Ovary (tissue), 9 donors: ENCODE measurements around the gene SCAMP4. TPM values are rescaled to one million over a fixed set of nuclear protein-coding genes. Genes with fewer than 3 reads are reported as not detected.

ENCODE experiments used
- DNase-seq, 5 donors: peaks; one replicate each; pipeline ENCODE4 v3.0.0-alpha.2; 2019 to 2020
- H3K27ac ChIP-seq, 2 donors: fragments of 200-600 bp; one replicate each; pipeline versions ENCODE4 v1.5.1 to v1.8.0; 2019 to 2022
- H3K27me3 ChIP-seq: fragments of 200-600 bp; one replicate; pipeline ENCODE4 v1.8.0; 2022
- H3K36me3 ChIP-seq: fragments of 200-600 bp; sonication (generic); one replicate; pipeline ENCODE4 v1.5.1; 2019
- H3K4me1 ChIP-seq: one replicate; pipeline ENCODE4 v1.8.1; 2013; ENCODE audit warnings: mild to moderate bottlenecking, moderate library complexity; ENCODE audit not compliant: insufficient read depth
- H3K4me3 ChIP-seq: fragments of 200-600 bp; sonication (generic); one replicate; pipeline ENCODE4 v1.5.1; 2017
- H3K9me3 ChIP-seq, 2 donors: fragments of 200-600 bp in 1 of 2; sonication (generic) in 1 of 2; one replicate each; pipeline versions ENCODE4 v1.5.1 to v1.8.1; 2013 to 2019; ENCODE audit warnings: mild to moderate bottlenecking in 1 of 2, moderate library complexity in 1 of 2
- EP300 ChIP-seq: sonication (generic); formaldehyde crosslinking; IDR thresholded peaks from one replicate; pipeline ENCODE4 v1.6.1; 2017; ENCODE audit warnings: antibody characterized with exemption
- POLR2A ChIP-seq: fragments of 450-650 bp; IDR thresholded peaks from one replicate; pipeline ENCODE4 v1.6.1; 2017; ENCODE audit warnings: antibody characterized with exemption, mild to moderate bottlenecking, moderate library complexity
- whole genome bisulfite sequencing, 3 donors: extraction: QIAGEN DNeasy Blood & Tissue Kit in 1 of 3; methylation state at CpG; one replicate each; pipeline versions ENCODE4 v1.1.5 to v1.1.7; 2013 to 2017; 5-methylcytosine and 5-hydroxymethylcytosine counted together
- intact Hi-C, 4 donors: fragments of 100-400 bp; cut with DNase I; formaldehyde crosslinking; loops; one replicate each; pipeline versions ENCODE4 v1.11.0 to v1.15.1; 2022 to 2023
- polyA plus RNA-seq, 2 donors: library from polyadenylated mRNA; stranded (reverse); fragments of 200-250 nt in 1 of 2; fragments of 350-450 nt in 1 of 2; fragmentation: Illumina TruSeq in 1 of 2; extraction: RNeasy Lipid Tissue Mini Kit (QIAGEN cat#74804) in 1 of 2; gene quantifications; one replicate each; pipeline ENCODE4 v1.2.3, GENCODE V29; 2013 to 2014
- total RNA-seq, 7 donors: library from RNA; depleted of rRNA in 2 of 7; stranded (reverse); fragments of >200 nt in 2 of 7; fragmentation: NEBNext Ultra II Directional in 3 of 7; extraction: Animal tissue kit (Norgen Biotek cat#: 25700) in 3 of 7; gene quantifications; one replicate each; pipeline versions ENCODE4 v1.1.0 to v1.2.4, GENCODE V29; 2016 to 2023
- TF ChIP-seq, protein P1 (sequence below), 3 donors: fragments of 450-650 bp in 2 of 3; fragments of 200-600 bp in 1 of 3; IDR thresholded peaks; one replicate each; pipeline versions ENCODE4 v1.5.1 to v1.8.0; 2016 to 2022; ENCODE audit warnings: antibody characterized with exemption in 3 of 3, mild to moderate bottlenecking in 1 of 3
- donor health status: DM: no; HTN: no; CAD: no; lungs with moderate emphysema.
- donor health status: DM: no; HTN: no; CAD: no.
- donor health status: Bipolar disorder and iron deficiency.
- donor health status: DM: yes; HTN: yes; CAD: no.
- donor health status: DM: no; HTN: no; CAD: no.
- donor health status: DM: yes; HTN: yes; CAD: no.

SCAMP4 gene
- total and polyA plus RNA-seq, 9 donors: 11.7 to 87.0 (median 56.5) TPM

DNA sequence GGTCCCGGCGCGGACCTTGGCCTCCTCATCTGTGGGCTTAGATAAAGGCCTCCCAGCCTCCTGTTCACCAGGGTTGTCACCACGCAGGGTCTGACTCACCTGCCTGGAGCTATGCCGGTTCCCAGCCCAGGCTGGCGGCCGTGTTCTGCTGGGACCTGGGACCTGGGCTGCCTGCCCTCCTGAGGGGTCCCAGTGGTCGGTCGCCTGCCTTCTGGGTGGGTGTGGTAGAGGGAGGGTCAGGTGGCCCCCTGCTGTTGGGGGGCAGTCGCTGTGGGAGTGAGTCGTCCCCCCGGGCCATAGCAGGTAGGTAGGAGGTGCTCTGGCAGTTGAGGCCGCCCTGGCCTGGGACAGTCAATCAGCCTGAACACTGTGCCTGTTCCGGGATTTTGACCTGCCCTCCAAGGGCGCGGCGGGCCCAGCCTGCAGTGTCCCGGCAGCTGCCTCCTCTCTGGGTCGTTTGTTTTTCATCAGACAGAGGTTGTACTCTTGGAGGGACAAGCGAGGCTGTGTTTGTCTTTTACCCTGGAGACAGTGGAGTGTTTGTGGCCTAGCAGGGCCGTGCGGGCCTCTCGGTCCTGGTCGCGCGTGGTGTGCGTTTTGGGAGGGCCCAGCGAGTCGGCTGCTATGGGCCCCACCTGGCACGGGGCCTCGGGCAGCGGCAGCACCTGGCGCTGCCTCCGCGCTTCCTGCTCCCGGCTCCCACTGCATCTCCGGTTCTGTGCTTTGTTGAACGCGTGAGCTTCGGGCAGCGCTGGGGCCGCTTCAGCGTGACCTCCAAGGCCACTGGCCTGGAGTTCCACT, 2.6 kb downstream of the SCAMP4 start:
- intact Hi-C loops: loop anchor here in 1 of 4 donors (5.0 kb wide), 1 partner anchor 40 kb away; no protein-coding TSS in a partner anchor
- Histone ChIP-seq H3K4me3 (no peak overlapping the region), H3K4me1 (peaks cover 19% of the 10 kb centered on the region), H3K27ac (peak overlapping the region; percentile 71 to 73), H3K9me3 (no peaks in the 10 kb centered on the region), H3K27me3 (no peaks in the 10 kb centered on the region), H3K36me3 (no peaks in the 10 kb centered on the region)
- 25 to 55% (median 37%) methylated on average over 37 to 43 of the region's 43 CpGs for WGBS, 3 donors
- peak in 4 of 5 donors; percentile 43 to 67 (median 51) for DNase-seq
- TF ChIP-seq EP300: no peak

DNA sequence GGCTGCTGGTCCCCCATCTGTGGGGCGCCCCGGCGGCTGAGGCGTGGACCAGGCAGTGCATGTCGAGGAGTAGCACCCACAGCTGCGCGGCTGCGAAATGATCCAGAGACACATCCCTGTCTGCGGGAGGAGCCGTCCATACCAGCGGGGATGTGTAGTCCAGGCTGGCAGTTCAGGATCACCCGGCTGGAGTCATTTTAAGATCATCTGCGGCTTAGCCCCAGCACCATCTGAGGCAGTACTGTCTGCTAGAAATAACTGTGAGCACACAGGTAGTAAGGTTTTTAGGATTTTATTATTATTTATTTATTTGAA, 3.1 kb downstream of the SCAMP4 start:
- intact Hi-C loops: loop anchor here in 1 of 4 donors (5.0 kb wide), 1 partner anchor 41 kb away; no protein-coding TSS in a partner anchor
- no peak for DNase-seq
- Histone ChIP-seq H3K9me3 (no peaks in the 10 kb centered on the region), H3K27me3 (no peaks in the 10 kb centered on the region), H3K27ac (peak overlapping the region in 1 of 2 donors; percentile 73), H3K4me3 (no peak overlapping the region), H3K36me3 (no peaks in the 10 kb centered on the region), H3K4me1 (peaks cover 19% of the 10 kb centered on the region)
- 35 to 59% (median 35%) methylated on average over 12 to 13 of the region's 13 CpGs for WGBS, 3 donors
- TF ChIP-seq, protein P1, sequence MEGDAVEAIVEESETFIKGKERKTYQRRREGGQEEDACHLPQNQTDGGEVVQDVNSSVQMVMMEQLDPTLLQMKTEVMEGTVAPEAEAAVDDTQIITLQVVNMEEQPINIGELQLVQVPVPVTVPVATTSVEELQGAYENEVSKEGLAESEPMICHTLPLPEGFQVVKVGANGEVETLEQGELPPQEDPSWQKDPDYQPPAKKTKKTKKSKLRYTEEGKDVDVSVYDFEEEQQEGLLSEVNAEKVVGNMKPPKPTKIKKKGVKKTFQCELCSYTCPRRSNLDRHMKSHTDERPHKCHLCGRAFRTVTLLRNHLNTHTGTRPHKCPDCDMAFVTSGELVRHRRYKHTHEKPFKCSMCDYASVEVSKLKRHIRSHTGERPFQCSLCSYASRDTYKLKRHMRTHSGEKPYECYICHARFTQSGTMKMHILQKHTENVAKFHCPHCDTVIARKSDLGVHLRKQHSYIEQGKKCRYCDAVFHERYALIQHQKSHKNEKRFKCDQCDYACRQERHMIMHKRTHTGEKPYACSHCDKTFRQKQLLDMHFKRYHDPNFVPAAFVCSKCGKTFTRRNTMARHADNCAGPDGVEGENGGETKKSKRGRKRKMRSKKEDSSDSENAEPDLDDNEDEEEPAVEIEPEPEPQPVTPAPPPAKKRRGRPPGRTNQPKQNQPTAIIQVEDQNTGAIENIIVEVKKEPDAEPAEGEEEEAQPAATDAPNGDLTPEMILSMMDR (IDR thresholded peaks at IDR 0.05): no peak

DNA sequence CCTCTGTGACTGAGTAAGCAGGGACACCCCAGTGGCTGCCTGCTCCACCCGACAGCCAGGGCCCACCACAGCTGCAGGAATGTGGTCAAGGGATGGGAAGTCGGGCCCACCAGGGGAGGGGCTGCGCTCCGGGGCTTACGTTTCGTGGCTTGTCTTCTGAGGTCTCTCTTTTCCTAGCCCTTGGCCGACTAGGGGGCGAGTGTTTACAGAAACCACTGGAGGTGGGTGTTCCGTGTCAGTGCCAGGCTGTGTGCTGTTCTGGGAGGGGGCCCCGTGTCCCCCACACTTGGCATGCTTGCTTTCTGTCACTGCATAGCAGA, 4.5 kb downstream of the SCAMP4 start:
- Histone ChIP-seq H3K27ac (no peak overlapping the region), H3K4me1 (peaks cover 19% of the 10 kb centered on the region), H3K27me3 (no peaks in the 10 kb centered on the region), H3K9me3 (no peaks in the 10 kb centered on the region), H3K36me3 (no peaks in the 10 kb centered on the region), H3K4me3 (no peak overlapping the region)
- no peak for DNase-seq
- intact Hi-C loops: loop anchor here in 1 of 4 donors (5.0 kb wide), 1 partner anchor 42 kb away; no protein-coding TSS in a partner anchor
- 52 to 74% (median 69%) methylated on average over 10 of the region's 10 CpGs for WGBS, 3 donors
- TF ChIP-seq, protein P1 (IDR thresholded peaks at IDR 0.05): no peak
- TF ChIP-seq EP300 (no peak), POLR2A (no peak)

DNA sequence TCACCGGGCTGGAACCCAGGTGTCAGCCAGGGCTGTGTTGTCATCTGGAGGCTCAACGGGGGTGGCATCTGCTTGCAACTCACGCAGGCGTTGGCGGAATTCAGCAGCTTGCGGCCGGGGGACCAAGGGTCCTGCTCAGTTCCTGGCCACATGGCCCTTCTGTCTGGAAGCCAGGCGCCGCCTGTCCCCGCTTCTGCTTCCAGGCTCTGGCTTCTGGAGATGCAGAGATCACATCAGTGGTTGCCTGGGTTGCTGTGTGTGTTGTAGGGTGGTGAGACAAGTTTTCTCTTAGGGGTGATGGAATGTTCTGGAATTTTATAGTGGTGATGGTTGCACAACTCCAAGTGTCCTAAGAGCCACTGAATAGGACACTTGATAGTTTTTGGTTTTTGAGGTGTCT, 5.0 kb downstream of the SCAMP4 start:
- Histone ChIP-seq H3K36me3 (no peaks in the 10 kb centered on the region), H3K9me3 (no peaks in the 10 kb centered on the region), H3K4me1 (peaks cover 19% of the 10 kb centered on the region), H3K4me3 (no peak overlapping the region), H3K27me3 (no peaks in the 10 kb centered on the region), H3K27ac (no peak overlapping the region)
- intact Hi-C loops: no loop called here
- TF ChIP-seq POLR2A (no peak), EP300 (no peak)
- TF ChIP-seq, protein P1 (IDR thresholded peaks at IDR 0.05): no peak
- 92 to 96% (median 95%) methylated on average over 10 of the region's 10 CpGs for WGBS, 3 donors
- no peak for DNase-seq

DNA sequence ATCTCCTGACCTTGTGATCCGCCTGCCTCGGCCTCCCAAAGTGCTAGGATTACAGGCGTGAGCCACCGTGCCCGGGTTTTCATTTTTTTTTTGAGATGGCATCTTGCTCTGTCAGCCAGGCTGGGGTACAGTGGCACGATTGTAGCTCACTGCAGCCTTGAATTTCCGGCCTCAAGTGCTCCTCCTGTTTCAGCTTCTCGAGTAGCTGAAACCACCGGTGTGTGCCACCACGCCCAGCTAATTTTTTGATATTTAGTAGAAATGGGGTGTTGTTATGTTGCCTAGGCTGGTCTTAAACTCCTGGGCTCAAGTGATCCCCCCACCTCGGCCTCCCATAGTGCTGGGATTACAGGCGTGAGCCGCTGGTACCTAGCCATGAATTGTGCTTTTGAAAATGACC, 5.9 kb downstream of the SCAMP4 start:
- Histone ChIP-seq H3K9me3 (no peaks in the 10 kb centered on the region), H3K36me3 (no peaks in the 10 kb centered on the region), H3K27me3 (no peaks in the 10 kb centered on the region), H3K4me1 (peaks cover 16% of the 10 kb centered on the region), H3K27ac (no peak overlapping the region), H3K4me3 (no peak overlapping the region)
- WGBS, 3 donors: 87 to 92% (median 88%) methylated on average over 13 of the region's 13 CpGs
- no peak for DNase-seq
- TF ChIP-seq POLR2A: no peak
- TF ChIP-seq, protein P1 (IDR thresholded peaks at IDR 0.05): no peak
- no peak for TF ChIP-seq EP300
- intact Hi-C loops: no loop called here
